GM19438 (cell line): ENCODE results near the gene TBC1D5.
"Not testable (repeated sequence)": the region's sequence is repeated elsewhere in the genome, so short reads cannot be mapped to it uniquely, and the experiment has no call there.

Experiments
- ATAC-seq: cut with Tn5 transposase; IDR thresholded peaks from one replicate; pipeline ENCODE4 v1.9.1; 2021; ENCODE audit warnings: low read depth; ENCODE audit not compliant: unreplicated experiment

TBC1D5 gene

GRCh38 chr3:17129556-17129955 lies 612.9 kb downstream of the TBC1D5 start:
- ATAC-seq: no peak

- not testable (repeated sequence) for ATAC-seq
Measured at GRCh38 chr3:17128671-17129070, 613.8 kb downstream of the TBC1D5 start.

GRCh38 chr3:17125738-17126442 lies 616.5 kb downstream of the TBC1D5 start:
- ATAC-seq: no peak

GRCh38 chr3:17122758-17123157 lies 619.7 kb downstream of the TBC1D5 start:
- no peak for ATAC-seq

- no peak for ATAC-seq
Measured at GRCh38 chr3:17121336-17121735, 621.1 kb downstream of the TBC1D5 start.

GRCh38 chr3:17120115-17120514 lies 622.3 kb downstream of the TBC1D5 start:
- ATAC-seq: no peak

- ATAC-seq: no peak
Measured at GRCh38 chr3:17119201-17120072, 623.0 kb downstream of the TBC1D5 start.

GRCh38 chr3:17118771-17119170 lies 623.7 kb downstream of the TBC1D5 start:
- ATAC-seq: no peak

GRCh38 chr3:17116007-17116600 lies 626.3 kb downstream of the TBC1D5 start:
- ATAC-seq: no peak

- ATAC-seq: no peak
Measured at GRCh38 chr3:17115186-17115585, 627.2 kb downstream of the TBC1D5 start.

- ATAC-seq: no peak
Measured at GRCh38 chr3:17111586-17111985, 630.8 kb downstream of the TBC1D5 start.

- no peak for ATAC-seq
Measured at GRCh38 chr3:17110660-17111396, 631.6 kb downstream of the TBC1D5 start.
